ENCODE data around the gene SEC31A.
"Not testable (repeated sequence)": the region's sequence is repeated elsewhere in the genome, so short reads cannot be mapped to it uniquely, and the experiment has no call there.

The SEC31A gene

DNA sequence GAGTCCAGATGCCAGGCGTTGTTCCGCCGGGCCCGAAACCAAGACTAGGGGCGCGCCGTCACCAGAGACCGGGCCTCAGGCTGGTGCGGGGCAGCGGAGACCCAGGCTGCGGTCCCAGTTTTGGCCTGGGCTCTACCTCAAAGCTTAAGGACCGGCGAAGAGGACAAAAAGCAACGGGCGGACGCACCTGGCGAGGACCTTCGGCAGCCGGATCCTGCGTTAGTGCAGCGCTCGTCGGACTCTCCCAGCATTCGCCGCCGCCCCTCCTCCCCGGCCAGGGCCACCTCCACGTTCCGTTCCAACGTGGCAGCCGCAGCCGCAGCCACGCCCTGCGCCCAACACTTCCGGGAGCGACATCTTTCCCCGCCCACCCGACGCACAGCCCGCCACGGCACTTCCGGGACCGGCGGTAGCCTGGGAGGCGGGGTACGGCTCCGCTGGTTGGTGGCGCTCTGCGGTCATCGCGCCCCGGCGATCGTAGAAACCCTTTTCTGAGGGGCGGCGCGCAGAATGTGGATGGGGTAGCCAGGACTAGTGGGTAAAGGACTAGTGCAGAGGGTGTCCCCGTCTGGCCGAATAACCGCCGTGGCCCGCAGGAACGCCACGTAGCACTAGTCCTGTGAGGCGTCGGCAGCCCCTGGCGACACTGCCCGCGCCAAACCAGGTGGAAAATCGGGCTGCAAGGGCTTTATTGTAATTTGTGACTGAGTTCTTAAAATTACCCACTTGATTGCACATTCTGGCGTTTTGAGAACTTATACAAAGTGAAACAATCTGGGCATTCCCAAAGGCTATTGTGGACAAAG lies at the start of gene SEC31A:
Gene SEC31A (minus strand): TSS at position 253 of the 806 bp plus-strand sequence. CDS start 9,217 bp downstream, outside the sequence.
- DNase-seq (ENCODE audit: low spot score), result peak; percentile 94

GRCh38 chr4:82939414-82939813 lies 48.5 kb upstream of the SEC31A start:
- DNase-seq (ENCODE audit: low spot score), result no peak

- DNase-seq (ENCODE audit: low spot score), result no peak
These were observed 43.5 kb upstream of the SEC31A start for GRCh38 chr4:82934441-82934840.

GRCh38 chr4:82930848-82931755 lies 40.1 kb upstream of the SEC31A start:
- no peak for DNase-seq (ENCODE audit: low spot score)

- no peak for DNase-seq (ENCODE audit: low spot score)
These were observed 30.8 kb upstream of the SEC31A start for GRCh38 chr4:82921795-82922194.

DNA sequence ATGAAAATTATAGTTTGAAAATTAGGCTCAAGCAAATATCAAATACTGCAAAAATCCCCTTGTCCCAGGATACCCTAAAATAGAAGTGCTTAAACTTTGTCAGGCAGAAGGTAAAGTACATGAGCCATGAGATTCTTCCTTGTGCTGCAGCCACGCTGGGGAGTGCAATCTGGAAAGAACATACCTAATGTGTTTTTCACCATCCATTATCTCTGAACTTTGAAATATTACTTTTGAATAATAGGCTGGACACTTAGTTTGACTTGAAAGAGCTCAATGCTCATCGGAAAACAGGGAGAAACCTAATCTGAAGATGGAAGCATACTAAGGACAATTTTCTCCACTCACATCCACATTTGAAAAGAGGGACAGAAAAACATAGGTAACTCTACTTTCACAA lies 28.4 kb upstream of the SEC31A start:
- DNase-seq (ENCODE audit: low spot score), result no peak

DNA sequence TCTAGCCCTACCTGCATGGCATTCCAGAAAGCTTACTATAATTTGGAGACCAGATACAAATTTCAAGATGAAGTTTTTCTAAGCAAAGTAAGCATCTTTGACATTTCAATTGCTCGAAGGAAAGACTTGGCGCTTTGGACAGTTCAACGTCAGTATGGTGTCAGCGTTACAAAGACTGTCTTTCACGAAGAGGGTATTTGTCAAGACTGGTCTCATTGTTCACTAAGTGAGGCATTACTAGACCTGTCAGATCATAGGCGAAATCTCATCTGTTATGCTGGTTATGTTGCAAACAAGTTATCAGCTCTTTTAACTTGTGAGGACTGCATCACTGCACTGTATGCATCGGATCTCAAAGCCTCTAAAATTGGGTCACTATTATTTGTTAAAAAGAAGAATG lies 27.1 kb upstream of the SEC31A start:
- no peak for DNase-seq (ENCODE audit: low spot score)

- not testable (repeated sequence) for DNase-seq (ENCODE audit: low spot score)
These were observed 23.0 kb upstream of the SEC31A start for GRCh38 chr4:82913968-82914367.

- no peak for DNase-seq (ENCODE audit: low spot score)
These were observed 22.4 kb upstream of the SEC31A start for GRCh38 chr4:82913305-82913704.

- no peak for DNase-seq (ENCODE audit: low spot score)
These were observed 18.4 kb upstream of the SEC31A start for GRCh38 chr4:82909326-82909725.

- no peak for DNase-seq (ENCODE audit: low spot score)
These were observed 15.5 kb upstream of the SEC31A start for GRCh38 chr4:82906469-82906868.

DNA sequence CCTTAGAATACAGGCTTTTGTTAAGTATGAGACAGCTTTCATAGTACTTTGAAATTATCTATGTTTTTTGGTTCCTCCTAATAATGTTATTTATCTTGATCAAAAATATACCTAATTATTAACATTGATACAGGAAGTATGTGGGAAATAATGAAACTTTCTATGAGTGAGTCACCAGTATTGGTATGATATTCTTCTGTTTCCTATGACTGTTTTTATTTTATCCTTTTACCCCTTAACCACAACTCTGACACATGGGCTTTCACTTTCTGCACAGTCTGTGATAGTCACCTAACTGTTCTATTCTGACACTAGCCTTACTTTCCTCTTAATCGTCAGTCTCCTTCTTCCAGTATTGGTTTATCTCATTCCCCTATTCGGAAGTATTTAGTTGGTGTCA lies 14.3 kb upstream of the SEC31A start:
- DNase-seq (ENCODE audit: low spot score), result peak; percentile 64

DNA sequence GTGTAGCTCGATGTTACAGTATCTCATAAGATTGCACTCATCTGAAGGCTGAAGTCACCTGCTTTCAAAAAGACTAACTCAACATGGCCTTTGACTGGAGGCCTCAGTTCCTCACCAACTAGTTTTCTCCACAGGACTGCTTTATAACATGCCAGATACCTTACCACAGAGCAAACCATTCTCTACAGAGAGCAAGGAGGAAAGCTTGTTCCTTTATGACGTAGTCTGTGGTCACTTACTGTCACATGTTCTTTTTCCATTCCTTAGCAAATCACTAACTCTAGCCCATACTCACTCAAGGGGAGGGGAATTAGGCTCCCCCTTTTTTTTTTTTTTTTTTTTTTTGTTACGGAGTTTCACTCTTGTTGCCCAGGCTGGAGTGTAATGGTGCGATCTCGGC lies 12.8 kb upstream of the SEC31A start:
- DNase-seq (ENCODE audit: low spot score), result no peak

GRCh38 chr4:82901183-82901718 lies 10.3 kb upstream of the SEC31A start:
- no peak for DNase-seq (ENCODE audit: low spot score)

DNA sequence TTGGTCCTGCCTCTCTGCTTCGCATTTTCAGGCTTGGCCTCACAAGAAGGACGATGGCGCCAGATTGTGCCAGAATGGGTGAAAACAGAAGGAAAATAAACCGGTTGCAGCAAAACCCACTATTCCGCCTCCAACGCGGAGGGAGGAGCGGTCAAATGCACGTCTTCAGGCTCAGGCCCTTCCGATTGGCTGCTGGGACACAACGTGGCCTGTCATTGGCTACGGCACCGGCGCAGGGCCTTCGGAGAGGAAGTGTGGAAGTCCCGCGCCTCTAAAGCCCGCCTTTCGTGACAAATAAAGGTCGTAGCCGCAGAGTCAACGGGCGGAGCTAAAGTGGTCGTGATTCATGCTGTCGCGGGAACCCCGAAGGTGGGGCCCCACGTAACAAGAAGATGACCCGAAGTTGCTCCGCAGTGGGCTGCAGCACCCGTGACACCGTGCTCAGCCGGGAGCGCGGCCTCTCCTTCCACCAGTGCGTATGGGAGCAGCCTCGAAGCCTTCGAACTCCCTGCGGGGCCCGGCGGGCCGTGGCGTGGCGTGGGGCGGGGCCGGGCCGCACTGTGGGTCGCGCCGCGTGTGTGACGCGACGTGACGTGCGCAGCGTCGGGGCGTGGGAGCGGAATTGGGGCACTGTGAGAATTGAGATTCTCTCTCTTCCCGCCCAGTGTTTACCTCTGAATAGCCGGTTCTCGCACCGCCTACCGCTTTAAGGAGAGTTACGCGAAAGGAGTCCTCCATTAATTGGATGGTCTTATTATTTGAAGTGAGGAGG lies 9.6 kb upstream of the SEC31A start, which contains the start of gene THAP9:
Gene THAP9 (plus strand): TSS at position 325 of the 772 bp plus-strand sequence. CDS start 68 bp downstream, at position 393.
- peak; percentile 99 for DNase-seq (ENCODE audit: low spot score)

- peak; percentile 65 for DNase-seq (ENCODE audit: low spot score)
These were observed 9.1 kb upstream of the SEC31A start for GRCh38 chr4:82900066-82900410.

DNA sequence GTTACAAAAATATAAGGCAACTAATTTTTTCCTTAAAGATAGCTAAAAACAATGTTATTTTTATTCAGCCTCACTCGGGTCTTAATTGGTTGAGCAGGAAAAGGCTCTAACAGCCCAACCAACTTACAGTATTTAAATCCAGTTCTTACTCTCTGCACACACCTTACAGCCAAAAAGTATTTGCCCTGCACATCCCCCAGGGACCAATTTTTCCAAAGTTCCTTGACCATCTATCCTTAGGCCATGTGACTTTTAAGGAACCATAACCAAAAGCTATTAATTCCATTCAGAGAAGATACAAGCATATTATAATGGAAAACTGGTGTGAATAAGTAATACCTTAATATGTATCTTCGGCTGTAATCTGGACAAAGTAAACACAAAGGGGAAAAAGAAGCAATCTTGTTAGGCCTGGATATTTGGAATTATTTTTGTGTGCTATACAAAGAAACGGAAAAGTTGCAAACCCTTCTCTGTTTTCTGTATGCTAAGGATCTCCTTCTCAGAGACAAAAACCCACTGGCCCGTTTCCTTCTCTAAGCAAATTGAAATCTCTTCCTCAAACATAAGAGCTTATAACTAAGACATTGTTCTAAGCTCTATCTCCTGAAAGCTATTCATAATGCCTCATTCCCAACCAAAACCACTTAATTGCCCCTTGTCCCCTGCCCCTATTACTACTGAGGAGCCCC lies 8.6 kb upstream of the SEC31A start:
- DNase-seq (ENCODE audit: low spot score), result peak; percentile 69

- DNase-seq (ENCODE audit: low spot score), result peak; percentile 86
These were observed 7.6 kb upstream of the SEC31A start for GRCh38 chr4:82898322-82899243.

- DNase-seq (ENCODE audit: low spot score), result no peak
These were observed 5.8 kb upstream of the SEC31A start for GRCh38 chr4:82896755-82897154.

- no peak for DNase-seq (ENCODE audit: low spot score)
These were observed 3.0 kb upstream of the SEC31A start for GRCh38 chr4:82893942-82894341.
